Hepatocyte (in vitro differentiated cells): ENCODE data around the gene CELF3.

ENCODE experiments used
- EZH2 ChIP-seq: fragments of 200-600 bp; sonication (generic); IDR thresholded peaks from 2 replicates; pipeline ENCODE4 v1.6.1; 2016; ENCODE audit warnings: antibody characterized with exemption, mild to moderate bottlenecking, borderline replicate concordance
- TF ChIP-seq, protein P1 (sequence below): fragments of 200-600 bp; sonication (generic); IDR thresholded peaks from 2 replicates; pipeline ENCODE4 v1.5.1; 2016; ENCODE audit warnings: antibody characterized with exemption, mild to moderate bottlenecking; ENCODE audit not compliant: poor library complexity

DNA sequence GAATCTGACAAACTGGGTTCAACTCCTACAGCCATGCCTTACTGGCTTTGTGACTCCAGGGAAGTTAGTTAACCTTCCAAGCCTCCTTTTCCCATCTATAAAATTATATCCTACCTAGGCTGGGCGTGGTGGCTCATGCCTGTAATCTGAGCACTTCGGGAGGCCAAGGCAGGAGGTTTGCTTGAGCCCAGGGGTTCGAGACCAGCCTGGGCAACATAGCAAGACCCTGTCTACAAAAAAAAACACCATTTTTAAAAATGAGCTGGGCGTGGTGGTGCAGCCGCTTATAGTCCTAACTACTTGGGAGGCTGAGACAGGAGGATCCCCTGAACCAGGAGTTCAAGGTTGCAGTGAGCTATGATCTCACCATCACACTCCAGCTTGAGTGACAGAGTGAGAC lies 15.1 kb downstream of the CELF3 start:
- TF ChIP-seq, protein P1, sequence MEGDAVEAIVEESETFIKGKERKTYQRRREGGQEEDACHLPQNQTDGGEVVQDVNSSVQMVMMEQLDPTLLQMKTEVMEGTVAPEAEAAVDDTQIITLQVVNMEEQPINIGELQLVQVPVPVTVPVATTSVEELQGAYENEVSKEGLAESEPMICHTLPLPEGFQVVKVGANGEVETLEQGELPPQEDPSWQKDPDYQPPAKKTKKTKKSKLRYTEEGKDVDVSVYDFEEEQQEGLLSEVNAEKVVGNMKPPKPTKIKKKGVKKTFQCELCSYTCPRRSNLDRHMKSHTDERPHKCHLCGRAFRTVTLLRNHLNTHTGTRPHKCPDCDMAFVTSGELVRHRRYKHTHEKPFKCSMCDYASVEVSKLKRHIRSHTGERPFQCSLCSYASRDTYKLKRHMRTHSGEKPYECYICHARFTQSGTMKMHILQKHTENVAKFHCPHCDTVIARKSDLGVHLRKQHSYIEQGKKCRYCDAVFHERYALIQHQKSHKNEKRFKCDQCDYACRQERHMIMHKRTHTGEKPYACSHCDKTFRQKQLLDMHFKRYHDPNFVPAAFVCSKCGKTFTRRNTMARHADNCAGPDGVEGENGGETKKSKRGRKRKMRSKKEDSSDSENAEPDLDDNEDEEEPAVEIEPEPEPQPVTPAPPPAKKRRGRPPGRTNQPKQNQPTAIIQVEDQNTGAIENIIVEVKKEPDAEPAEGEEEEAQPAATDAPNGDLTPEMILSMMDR, result no peak
- TF ChIP-seq EZH2, result no peak
